HG02970 (cell line): ENCODE measurements around the gene IGF1R.

Experiments
- ATAC-seq: cut with Tn5 transposase; IDR thresholded peaks from one replicate; pipeline ENCODE4 v1.9.1; 2021; ENCODE audit warnings: mild to moderate bottlenecking, moderate library complexity, moderate number of reproducible peaks; ENCODE audit not compliant: unreplicated experiment, low FRiP score

The IGF1R gene

GRCh38 chr15:98896002-98896721, 247.8 kb downstream of the IGF1R start:
- no peak for ATAC-seq

GRCh38 chr15:98896802-98897732, 248.7 kb downstream of the IGF1R start:
- no peak for ATAC-seq

- no peak for ATAC-seq
Observed at GRCh38 chr15:98898122-98898521, 249.8 kb downstream of the IGF1R start.

- ATAC-seq = no peak
Observed at GRCh38 chr15:98899272-98900021, 251.1 kb downstream of the IGF1R start.

- no peak for ATAC-seq
Observed at GRCh38 chr15:98900356-98900755, 252.0 kb downstream of the IGF1R start.

- ATAC-seq = no peak
Observed at GRCh38 chr15:98901434-98902072, 253.2 kb downstream of the IGF1R start.

GRCh38 chr15:98902931-98903330, 254.6 kb downstream of the IGF1R start:
- ATAC-seq = no peak

- no peak for ATAC-seq
Observed at GRCh38 chr15:98903377-98904018, 255.2 kb downstream of the IGF1R start.

GRCh38 chr15:98904544-98904943, 256.2 kb downstream of the IGF1R start:
- ATAC-seq = no peak

- no peak for ATAC-seq
Observed at GRCh38 chr15:98905963-98906711, 257.8 kb downstream of the IGF1R start.

GRCh38 chr15:98906712-98907083, 258.4 kb downstream of the IGF1R start:
- no peak for ATAC-seq

- ATAC-seq = no peak
Observed at GRCh38 chr15:98907927-98908471, 259.7 kb downstream of the IGF1R start.

GRCh38 chr15:98909968-98910885, 261.9 kb downstream of the IGF1R start:
- no peak for ATAC-seq

- ATAC-seq = no peak
Observed at GRCh38 chr15:98914626-98915025, 266.3 kb downstream of the IGF1R start.

- no peak for ATAC-seq
Observed at GRCh38 chr15:98916826-98917225, 268.5 kb downstream of the IGF1R start.

- ATAC-seq = no peak
Observed at GRCh38 chr15:98917417-98917816, 269.1 kb downstream of the IGF1R start.

GRCh38 chr15:98920091-98920880, 271.9 kb downstream of the IGF1R start:
- ATAC-seq = no peak
